GM12878 (cell line): Measurements from ENCODE around the gene PAX5. TPM values are rescaled to one million over a fixed set of nuclear protein-coding genes. Genes with fewer than 3 reads are reported as not detected.

Experiments used
- ATAC-seq: fragments of 200-7000 bp; cut with Tn5 transposase; 3 replicates; pipeline ENCODE4 v1.9.1; 2020; ENCODE audit warnings: mild to moderate bottlenecking, moderate library complexity
- BruUV-seq: library from RNA; stranded (reverse); fragments of 400-500 nt; replicated peaks from 2 replicates; lab custom pipeline; 2021; lab: Mats Ljungman, UMichigan
- CTCF ChIA-PET: fragments of 300-600 bp; sonication (Branson Sonifier 250); formaldehyde crosslinking; extraction: SDS; loops from one replicate; lab custom pipeline; 2021; ENCODE audit warnings: inconsistent platforms; lab: Yijun Ruan, JAX
- POLR2A ChIA-PET: fragments of 350-600 bp; formaldehyde crosslinking; extraction: SDS; loops from one replicate; lab custom pipeline; 2021; ENCODE audit warnings: inconsistent platforms; lab: Charles Lee
- RAD21 ChIA-PET: fragments of 300-600 bp; sonication (Branson Sonifier 250); formaldehyde crosslinking; loops from one replicate; lab custom pipeline; 2023; ENCODE audit warnings: antibody characterized with exemption; ENCODE audit not compliant: unreplicated experiment; lab: Charles Lee
- SMC1A ChIA-PET: fragments of 300-600 bp; sonication (Branson Sonifier 250); formaldehyde crosslinking; loops from one replicate; lab custom pipeline; 2023; ENCODE audit not compliant: unreplicated experiment, uncharacterized antibody; lab: Charles Lee
- DNase-seq: peaks from one replicate; pipeline ENCODE4 v3.0.0-alpha.2; 2011; ENCODE audit warnings: low read depth, low spot score
- FAIRE-seq: peaks from 3 replicates; lab custom pipeline; 2011; peaks lifted over from hg19 to GRCh38; lab: Jason Lieb, UNC
- H2AFZ ChIP-seq: 2 replicates; pipeline ENCODE4 v1.6.0; 2011; ENCODE audit warnings: low read depth, low read length, control low read depth; ENCODE audit not compliant: control insufficient read depth
- H3K27ac ChIP-seq: 2 replicates; pipeline ENCODE4 v1.5.1; 2011; ENCODE audit warnings: control low read depth; ENCODE audit not compliant: control insufficient read depth, insufficient read depth
- H3K27me3 ChIP-seq, 2 experiments: replicated peaks in 1 of 2; 2 replicates each; pipeline versions ENCODE4 v1.6.0 to v1.6.1; 2011; ENCODE audit warnings: low read length in 1 of 2; ENCODE audit not compliant: control insufficient read depth in 2 of 2, insufficient read depth in 2 of 2
- H3K36me3 ChIP-seq, 2 experiments: 2 replicates each; pipeline ENCODE4 v1.5.1; 2011; ENCODE audit warnings: low read length in 1 of 2; ENCODE audit not compliant: control insufficient read depth in 2 of 2, insufficient read depth in 2 of 2
- H3K4me1 ChIP-seq: 2 replicates; pipeline ENCODE4 v1.6.1; 2011; ENCODE audit warnings: mild to moderate bottlenecking, low read length, moderate library complexity, mixed read lengths; ENCODE audit not compliant: control insufficient read depth, insufficient read depth
- H3K4me2 ChIP-seq: 2 replicates; pipeline ENCODE4 v1.6.0; 2011; ENCODE audit warnings: control low read depth; ENCODE audit not compliant: control insufficient read depth, insufficient read depth
- H3K4me3 ChIP-seq: fragments of 200-600 bp; sonication (generic); 2 replicates; pipeline ENCODE4 v1.5.1; 2016
- H3K79me2 ChIP-seq: 2 replicates; pipeline ENCODE4 v1.6.0; 2011; ENCODE audit warnings: low read length; ENCODE audit not compliant: control insufficient read depth, insufficient read depth
- H3K9ac ChIP-seq: 2 replicates; pipeline ENCODE4 v1.8.0; 2011; ENCODE audit warnings: low read length, control low read depth, mixed read lengths; ENCODE audit not compliant: control insufficient read depth, insufficient read depth
- H3K9me3 ChIP-seq: replicated peaks from 3 replicates; pipeline ENCODE4 v1.5.1; 2011; ENCODE audit warnings: mild to moderate bottlenecking, low read length; ENCODE audit not compliant: control insufficient read depth, insufficient read depth
- H4K20me1 ChIP-seq: 2 replicates; pipeline ENCODE4 v1.6.0; 2011; ENCODE audit not compliant: control insufficient read depth, insufficient read depth
- BCL3 ChIP-seq: IDR thresholded peaks from 2 replicates; pipeline ENCODE4 v1.6.1; 2011; ENCODE audit warnings: borderline replicate concordance, low read depth, mild to moderate bottlenecking, moderate library complexity, low read length; ENCODE audit not compliant: insufficient read depth, poor library complexity, severe bottlenecking
- E4F1 ChIP-seq: fragments of 450-650 bp; IDR thresholded peaks from 2 replicates; pipeline ENCODE4 v1.6.1; 2018; ENCODE audit warnings: borderline replicate concordance, mild to moderate bottlenecking; ENCODE audit not compliant: partially characterized antibody
- POLR2A ChIP-seq: IDR thresholded peaks from 2 replicates; pipeline ENCODE4 v1.6.1; 2011; ENCODE audit warnings: low read depth, mild to moderate bottlenecking, low read length
- POLR2AphosphoS2 ChIP-seq: IDR thresholded peaks from 2 replicates; pipeline ENCODE4 v1.6.1; 2011; ENCODE audit warnings: low read depth, mild to moderate bottlenecking, low read length, improper control_type of control experiment, moderate library complexity
- WGBS: methylation state at CpG from one replicate; pipeline ENCODE4 v1.1.6; 2016; ENCODE audit warnings: low lambda C conversion rate; ENCODE audit not compliant: insufficient replicate concordance, insufficient coverage; ENCODE audit errors: missing lambda C conversion rate; 5-methylcytosine and 5-hydroxymethylcytosine counted together
- in situ Hi-C: fragments of 300-500 bp; cut with MboI; formaldehyde crosslinking; loops from 9 replicates; pipeline ENCODE4 v1.14.3; 2018; ENCODE audit warnings: mixed read lengths
- intact Hi-C: fragments of 100-400 bp; cut with micrococcal nuclease; formaldehyde crosslinking; loops from one replicate; pipeline ENCODE4 v1.14.2; 2022; ENCODE audit not compliant: unreplicated experiment
- polyA plus RNA-seq, 11 experiments: library from polyadenylated mRNA; depleted of rRNA in 4 of 11; unstranded in 6 of 11; stranded (reverse) in 5 of 11; fragments of >200 nt; fragmentation: Nextera tagmentation in 4 of 11; fragmentation: Illumina TruSeq in 1 of 11; extraction: Ambion mirVana in 4 of 11; extraction: Trizol in 1 of 11; gene quantifications; 1 replicate in 1 of 11; 2 replicates in 10 of 11; pipeline versions ENCODE4 v1.2.1 to v1.2.3, GENCODE V29; 2011 to 2016; ENCODE audit warnings: inconsistent platforms in 2 of 11, missing spikeins in 2 of 11, low read depth in 1 of 11
- total RNA-seq, 4 experiments: library from RNA; depleted of rRNA in 3 of 4; stranded (reverse); fragments of >200 nt in 3 of 4; fragmentation: Illumina TruSeq in 1 of 4; extraction: Trizol in 1 of 4; gene quantifications; 2 replicates each; pipeline versions ENCODE4 v1.2.1 to v1.2.3, GENCODE V29; 2013 to 2021
- TF ChIP-seq, protein P1 (sequence below): fragments of 450-650 bp; IDR thresholded peaks from 2 replicates; pipeline ENCODE4 v1.6.1; 2017; ENCODE audit warnings: antibody characterized with exemption, mild to moderate bottlenecking, moderate library complexity

PAX5 gene
- total and polyA plus RNA-seq, 10 of the 15 experiments (the other 5 are each of a cell fraction or from before 2014, with no cell fraction given): 2.2 to 123 (median 31.9) TPM

DNA sequence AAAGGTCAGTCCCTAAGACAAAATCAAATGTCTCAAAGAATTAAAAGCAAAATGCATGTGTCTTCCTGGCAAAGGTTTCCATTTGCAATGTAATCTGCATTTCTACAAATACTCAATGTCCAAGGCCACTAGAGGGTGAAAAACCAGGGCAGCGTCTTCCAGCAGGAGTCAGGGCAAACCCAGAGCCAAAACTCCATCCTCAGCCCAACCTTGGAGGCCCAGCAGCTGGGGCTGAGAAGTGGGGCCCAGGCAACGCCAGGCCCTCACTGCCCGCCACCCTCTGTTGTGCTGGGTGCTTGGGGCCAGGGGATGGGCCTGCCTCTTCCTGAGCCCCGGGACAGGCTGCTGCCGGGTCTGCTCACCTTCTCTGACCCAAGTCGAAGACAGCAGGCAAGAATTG, 200.1 kb downstream of the PAX5 start:
- no peak overlapping the region for H2AFZ ChIP-seq
- no peak; the same call in 2 of the 3 replicates for ATAC-seq
- WGBS: 60% methylated on average over 6 of the region's 6 CpGs
- no peak for DNase-seq
- no peak overlapping the region for H3K4me3 ChIP-seq
- in situ Hi-C loops: no loop called here
- TF ChIP-seq, protein P1, sequence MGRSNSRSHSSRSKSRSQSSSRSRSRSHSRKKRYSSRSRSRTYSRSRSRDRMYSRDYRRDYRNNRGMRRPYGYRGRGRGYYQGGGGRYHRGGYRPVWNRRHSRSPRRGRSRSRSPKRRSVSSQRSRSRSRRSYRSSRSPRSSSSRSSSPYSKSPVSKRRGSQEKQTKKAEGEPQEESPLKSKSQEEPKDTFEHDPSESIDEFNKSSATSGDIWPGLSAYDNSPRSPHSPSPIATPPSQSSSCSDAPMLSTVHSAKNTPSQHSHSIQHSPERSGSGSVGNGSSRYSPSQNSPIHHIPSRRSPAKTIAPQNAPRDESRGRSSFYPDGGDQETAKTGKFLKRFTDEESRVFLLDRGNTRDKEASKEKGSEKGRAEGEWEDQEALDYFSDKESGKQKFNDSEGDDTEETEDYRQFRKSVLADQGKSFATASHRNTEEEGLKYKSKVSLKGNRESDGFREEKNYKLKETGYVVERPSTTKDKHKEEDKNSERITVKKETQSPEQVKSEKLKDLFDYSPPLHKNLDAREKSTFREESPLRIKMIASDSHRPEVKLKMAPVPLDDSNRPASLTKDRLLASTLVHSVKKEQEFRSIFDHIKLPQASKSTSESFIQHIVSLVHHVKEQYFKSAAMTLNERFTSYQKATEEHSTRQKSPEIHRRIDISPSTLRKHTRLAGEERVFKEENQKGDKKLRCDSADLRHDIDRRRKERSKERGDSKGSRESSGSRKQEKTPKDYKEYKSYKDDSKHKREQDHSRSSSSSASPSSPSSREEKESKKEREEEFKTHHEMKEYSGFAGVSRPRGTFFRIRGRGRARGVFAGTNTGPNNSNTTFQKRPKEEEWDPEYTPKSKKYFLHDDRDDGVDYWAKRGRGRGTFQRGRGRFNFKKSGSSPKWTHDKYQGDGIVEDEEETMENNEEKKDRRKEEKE: no peak
- TF ChIP-seq POLR2AphosphoS2: peak; percentile 41; the same call in 1 of the 2 replicates
- no peak for TF ChIP-seq E4F1
- peak; percentile 57 for TF ChIP-seq BCL3
- peak; percentile 55; the same call in 1 of the 2 replicates for TF ChIP-seq POLR2A
- TF ChIP-seq, all 136 proteins: peak for 3
- BruUV-seq: TSS peak; percentile 41
- H3K79me2 ChIP-seq: no peaks in the 10 kb centered on the region
- H4K20me1 ChIP-seq: no peaks in the 10 kb centered on the region
- ChIA-PET SMC1A (no interaction called here), CTCF (no interaction called here), RAD21 (no interaction called here), POLR2A (no interaction called here)
- no peak overlapping the region for H3K4me2 ChIP-seq
- H3K9ac ChIP-seq: no peak overlapping the region
- no peaks in the 10 kb centered on the region for H3K9me3 ChIP-seq
- intact Hi-C loops: no loop called here
- no peaks in the 10 kb centered on the region for H3K27me3 ChIP-seq
- no peaks in the 10 kb centered on the region for H3K4me1 ChIP-seq
- no peak overlapping the region for H3K27ac ChIP-seq
- no peak for FAIRE-seq
- peaks cover 9 to 17% of the 10 kb centered on the region in 2 experiments; a peak in 3 of 4 replicates for H3K36me3 ChIP-seq
